Activated naive CD8-positive, alpha-beta T cell treated with anti-CD3 and anti-CD28 coated beads, Interleukin-2, amount 50 U/mL, for 24 hours (primary cell): ENCODE data around the gene UCHL5.
"Not testable (repeated sequence)": the region's sequence is repeated elsewhere in the genome, so short reads cannot be mapped to it uniquely, and the experiment has no call there.

ENCODE experiments used
- ATAC-seq: fragments of 150-1000 bp; cut with Tn5 transposase; one replicate; pipeline ENCODE4 v1.10.0; 2021
- DNase-seq: peaks from one replicate; pipeline ENCODE4 v3.0.0; 2021
- H3K27ac Mint-ChIP-seq: one replicate; pipeline ENCODE4 v1.8.0; 2021; ENCODE audit warnings: mild to moderate bottlenecking, mixed read lengths
- H3K27me3 Mint-ChIP-seq: one replicate; pipeline ENCODE4 v1.8.0; 2021; ENCODE audit warnings: mixed read lengths
- H3K36me3 Mint-ChIP-seq: one replicate; pipeline ENCODE4 v1.8.0; 2021; ENCODE audit warnings: low read depth, mixed read lengths
- H3K4me1 Mint-ChIP-seq: one replicate; pipeline ENCODE4 v1.8.0; 2021; ENCODE audit warnings: mixed read lengths
- H3K4me3 Mint-ChIP-seq: one replicate; pipeline ENCODE4 v1.8.0; 2021; ENCODE audit warnings: mild to moderate bottlenecking, moderate library complexity, mixed read lengths
- H3K9me3 Mint-ChIP-seq: one replicate; pipeline ENCODE4 v1.8.0; 2021; ENCODE audit warnings: mixed read lengths

The UCHL5 gene

GRCh38 chr1:193009501-193009900 is 49.7 kb downstream of the UCHL5 start:
- Mint-ChIP-seq H3K27me3 (no peaks in the 10 kb centered on the region), H3K9me3 (peaks cover 5% of the 10 kb centered on the region), H3K27ac (no peak overlapping the region), H3K36me3 (peaks cover 15% of the 10 kb centered on the region), H3K4me1 (peaks cover 2% of the 10 kb centered on the region), H3K4me3 (no peak overlapping the region)
- ATAC-seq, result no peak
- DNase-seq, result no peak

- DNase-seq, result no peak
- Mint-ChIP-seq H3K9me3 (peaks cover 14% of the 10 kb centered on the region), H3K27me3 (no peaks in the 10 kb centered on the region), H3K27ac (no peak overlapping the region), H3K36me3 (peaks cover 46% of the 10 kb centered on the region), H3K4me3 (no peak overlapping the region), H3K4me1 (peaks cover 4% of the 10 kb centered on the region)
- ATAC-seq, result no peak
Observed at GRCh38 chr1:193005785-193006184, 53.4 kb downstream of the UCHL5 start.

GRCh38 chr1:192998536-192998935 is 60.6 kb downstream of the UCHL5 start:
- Mint-ChIP-seq H3K4me3 (no peak overlapping the region), H3K27ac (no peak overlapping the region), H3K36me3 (peaks cover 73% of the 10 kb centered on the region), H3K4me1 (no peaks in the 10 kb centered on the region), H3K9me3 (peaks cover 18% of the 10 kb centered on the region), H3K27me3 (no peaks in the 10 kb centered on the region)
- ATAC-seq, result no peak
- no peak for DNase-seq

GRCh38 chr1:192994141-192994540 is 65.0 kb downstream of the UCHL5 start:
- peaks cover 2% of the 10 kb centered on the region for H3K4me1 Mint-ChIP-seq
- DNase-seq (no peak), ATAC-seq (no peak)
- no peak overlapping the region for H3K4me3 Mint-ChIP-seq
- no peak overlapping the region for H3K27ac Mint-ChIP-seq
- no peaks in the 10 kb centered on the region for H3K27me3 Mint-ChIP-seq
- H3K36me3 Mint-ChIP-seq, result peaks cover 44% of the 10 kb centered on the region
- peaks cover 9% of the 10 kb centered on the region for H3K9me3 Mint-ChIP-seq

GRCh38 chr1:192993426-192994085 is 65.6 kb downstream of the UCHL5 start:
- Mint-ChIP-seq H3K9me3 (peaks cover 9% of the 10 kb centered on the region), H3K27ac (no peak overlapping the region), H3K4me1 (peaks cover 2% of the 10 kb centered on the region), H3K4me3 (no peak overlapping the region), H3K27me3 (no peaks in the 10 kb centered on the region), H3K36me3 (peaks cover 38% of the 10 kb centered on the region)
- ATAC-seq (no peak), DNase-seq (no peak)

- H3K36me3 Mint-ChIP-seq, result peaks cover 12% of the 10 kb centered on the region
- not testable (repeated sequence) for H3K9me3 Mint-ChIP-seq, H3K27me3 Mint-ChIP-seq, H3K27ac Mint-ChIP-seq, DNase-seq, ATAC-seq, H3K4me3 Mint-ChIP-seq
- H3K4me1 Mint-ChIP-seq, result peaks cover 33% of the 10 kb centered on the region
Observed at GRCh38 chr1:192986748-192987334, 72.3 kb downstream of the UCHL5 start.

- H3K27ac Mint-ChIP-seq, result no peak overlapping the region
- no peak for DNase-seq
- H3K4me3 Mint-ChIP-seq, result no peak overlapping the region
- no peaks in the 10 kb centered on the region for H3K9me3 Mint-ChIP-seq
- no peaks in the 10 kb centered on the region for H3K27me3 Mint-ChIP-seq
- ATAC-seq, result no peak
- peaks cover 12% of the 10 kb centered on the region for H3K36me3 Mint-ChIP-seq
- peaks cover 33% of the 10 kb centered on the region for H3K4me1 Mint-ChIP-seq
Observed at GRCh38 chr1:192986110-192986747, 72.9 kb downstream of the UCHL5 start.

GRCh38 chr1:192984080-192984479 is 75.1 kb downstream of the UCHL5 start:
- Mint-ChIP-seq H3K36me3 (peaks cover 12% of the 10 kb centered on the region), H3K27me3 (no peaks in the 10 kb centered on the region), H3K4me3 (no peak overlapping the region), H3K27ac (peak overlapping the region; percentile 76), H3K4me1 (peaks cover 33% of the 10 kb centered on the region), H3K9me3 (no peaks in the 10 kb centered on the region)
- DNase-seq, result no peak
- peak; percentile 76 for ATAC-seq

GRCh38 chr1:192983349-192983980 is 75.7 kb downstream of the UCHL5 start:
- DNase-seq (peak; percentile 11), ATAC-seq (peak; percentile 90)
- Mint-ChIP-seq H3K4me3 (no peak overlapping the region), H3K27ac (peak overlapping the region; percentile 76), H3K9me3 (no peaks in the 10 kb centered on the region), H3K4me1 (peaks cover 33% of the 10 kb centered on the region), H3K36me3 (peaks cover 12% of the 10 kb centered on the region), H3K27me3 (no peaks in the 10 kb centered on the region)

GRCh38 chr1:192980856-192981255 is 78.3 kb downstream of the UCHL5 start:
- Mint-ChIP-seq H3K27ac (no peak overlapping the region), H3K36me3 (peaks cover 5% of the 10 kb centered on the region), H3K4me1 (peaks cover 29% of the 10 kb centered on the region), H3K4me3 (no peak overlapping the region), H3K27me3 (no peaks in the 10 kb centered on the region), H3K9me3 (no peaks in the 10 kb centered on the region)
- ATAC-seq, result no peak
- no peak for DNase-seq

- DNase-seq, H3K27ac Mint-ChIP-seq, H3K4me3 Mint-ChIP-seq, H3K36me3 Mint-ChIP-seq, H3K27me3 Mint-ChIP-seq, H3K9me3 Mint-ChIP-seq, ATAC-seq: not testable (repeated sequence)
- peaks cover 25% of the 10 kb centered on the region for H3K4me1 Mint-ChIP-seq
Observed at GRCh38 chr1:192980334-192980733, 78.8 kb downstream of the UCHL5 start.

- ATAC-seq (no peak), DNase-seq (no peak)
- no peaks in the 10 kb centered on the region for H3K9me3 Mint-ChIP-seq
- H3K4me1 Mint-ChIP-seq, result peaks cover 17% of the 10 kb centered on the region
- no peak overlapping the region for H3K4me3 Mint-ChIP-seq
- H3K27ac Mint-ChIP-seq, result no peak overlapping the region
- H3K27me3 Mint-ChIP-seq, result no peaks in the 10 kb centered on the region
- H3K36me3 Mint-ChIP-seq, result no peaks in the 10 kb centered on the region
Observed at GRCh38 chr1:192979542-192979941, 79.6 kb downstream of the UCHL5 start.

- no peak overlapping the region for H3K27ac Mint-ChIP-seq
- no peaks in the 10 kb centered on the region for H3K27me3 Mint-ChIP-seq
- H3K4me3 Mint-ChIP-seq, result no peak overlapping the region
- no peak for ATAC-seq
- no peaks in the 10 kb centered on the region for H3K9me3 Mint-ChIP-seq
- no peak for DNase-seq
- no peaks in the 10 kb centered on the region for H3K36me3 Mint-ChIP-seq
- H3K4me1 Mint-ChIP-seq, result peaks cover 4% of the 10 kb centered on the region
Observed at GRCh38 chr1:192978195-192978710, 80.9 kb downstream of the UCHL5 start.

GRCh38 chr1:192977089-192977706 is 82.0 kb downstream of the UCHL5 start:
- Mint-ChIP-seq H3K4me1 (no peaks in the 10 kb centered on the region), H3K4me3 (no peak overlapping the region), H3K27me3 (no peaks in the 10 kb centered on the region), H3K36me3 (no peaks in the 10 kb centered on the region), H3K9me3 (no peaks in the 10 kb centered on the region), H3K27ac (no peak overlapping the region)
- DNase-seq, result no peak
- no peak for ATAC-seq
